Loucy (cell line): ENCODE results near the gene BTN1A1.

ENCODE experiments used
- H2AFZ ChIP-seq: fragments of 200-600 bp; sonication (generic); 2 replicates; pipeline ENCODE4 v1.6.0; 2016; ENCODE audit warnings: antibody characterized with exemption, mild to moderate bottlenecking, low read length, moderate library complexity
- H3F3A ChIP-seq: fragments of 200-600 bp; 2 replicates; pipeline ENCODE4 v1.6.0; 2016; ENCODE audit warnings: antibody characterized with exemption, low read depth, mild to moderate bottlenecking
- H3K27me3 ChIP-seq: fragments of 200-600 bp; sonication (generic); 2 replicates; pipeline ENCODE4 v1.6.1; 2014; ENCODE audit warnings: low read length, mild to moderate bottlenecking; ENCODE audit not compliant: insufficient read depth, poor library complexity, severe bottlenecking
- H3K36me3 ChIP-seq: fragments of 200-600 bp; sonication (generic); 2 replicates; pipeline ENCODE4 v1.6.1; 2016; ENCODE audit warnings: low read length; ENCODE audit not compliant: insufficient read depth
- H3K4me1 ChIP-seq: fragments of 200-600 bp; sonication (generic); 2 replicates; pipeline ENCODE4 v1.5.1; 2014; ENCODE audit warnings: low read length, mild to moderate bottlenecking; ENCODE audit not compliant: insufficient read depth, poor library complexity, severe bottlenecking
- H3K4me2 ChIP-seq: fragments of 200-600 bp; sonication (generic); 2 replicates; pipeline ENCODE4 v1.6.0; 2014; ENCODE audit warnings: antibody characterized with exemption, low read length, low read depth, mild to moderate bottlenecking; ENCODE audit not compliant: poor library complexity, severe bottlenecking
- H3K4me3 ChIP-seq: fragments of 200-600 bp; sonication (generic); 2 replicates; pipeline ENCODE4 v1.5.1; 2014; ENCODE audit warnings: low read length, mild to moderate bottlenecking, mixed read lengths; ENCODE audit not compliant: poor library complexity, severe bottlenecking
- H3K79me2 ChIP-seq: fragments of 200-600 bp; sonication (generic); 2 replicates; pipeline ENCODE4 v1.6.1; 2014; ENCODE audit warnings: low read length; ENCODE audit not compliant: insufficient read depth
- H3K9ac ChIP-seq: fragments of 200-600 bp; sonication (generic); 2 replicates; pipeline ENCODE4 v1.6.0; 2014; ENCODE audit warnings: mild to moderate bottlenecking, low read depth, low read length, moderate library complexity; ENCODE audit not compliant: poor library complexity, severe bottlenecking
- H3K9me2 ChIP-seq: fragments of 200-600 bp; sonication (generic); replicated peaks from 2 replicates; pipeline ENCODE4 v1.6.1; 2016; ENCODE audit warnings: low read depth, low read length, mixed read lengths
- H3K9me3 ChIP-seq: fragments of 200-600 bp; sonication (generic); 2 replicates; pipeline ENCODE4 v1.6.1; 2014; ENCODE audit warnings: mild to moderate bottlenecking, antibody characterized with exemption, low read length, low read depth; ENCODE audit not compliant: insufficient read depth
- H4K20me1 ChIP-seq: fragments of 200-600 bp; sonication (generic); 2 replicates; pipeline ENCODE4 v1.6.0; 2014; ENCODE audit warnings: antibody characterized with exemption, low read length, mild to moderate bottlenecking; ENCODE audit not compliant: insufficient read depth, poor library complexity, severe bottlenecking
- EZH2phosphoT487 ChIP-seq: fragments of 200-600 bp; IDR thresholded peaks from 2 replicates; pipeline ENCODE4 v1.6.1; 2018; ENCODE audit warnings: antibody characterized with exemption, mild to moderate bottlenecking, moderate library complexity, borderline replicate concordance
- TF ChIP-seq, protein P1 (sequence below): fragments of 200-600 bp; sonication (generic); conservative IDR thresholded peaks from 2 replicates; pipeline ENCODE4 v1.5.1; 2014; ENCODE audit warnings: mild to moderate bottlenecking, antibody characterized with exemption, low read length

The BTN1A1 gene

GRCh38 chr6:26552640-26553188 lies 52.6 kb downstream of the BTN1A1 start:
- peak overlapping the region; percentile 83 for H3K4me3 ChIP-seq
- H4K20me1 ChIP-seq = no peaks in the 10 kb centered on the region
- TF ChIP-seq EZH2phosphoT487 = no peak
- TF ChIP-seq, protein P1, sequence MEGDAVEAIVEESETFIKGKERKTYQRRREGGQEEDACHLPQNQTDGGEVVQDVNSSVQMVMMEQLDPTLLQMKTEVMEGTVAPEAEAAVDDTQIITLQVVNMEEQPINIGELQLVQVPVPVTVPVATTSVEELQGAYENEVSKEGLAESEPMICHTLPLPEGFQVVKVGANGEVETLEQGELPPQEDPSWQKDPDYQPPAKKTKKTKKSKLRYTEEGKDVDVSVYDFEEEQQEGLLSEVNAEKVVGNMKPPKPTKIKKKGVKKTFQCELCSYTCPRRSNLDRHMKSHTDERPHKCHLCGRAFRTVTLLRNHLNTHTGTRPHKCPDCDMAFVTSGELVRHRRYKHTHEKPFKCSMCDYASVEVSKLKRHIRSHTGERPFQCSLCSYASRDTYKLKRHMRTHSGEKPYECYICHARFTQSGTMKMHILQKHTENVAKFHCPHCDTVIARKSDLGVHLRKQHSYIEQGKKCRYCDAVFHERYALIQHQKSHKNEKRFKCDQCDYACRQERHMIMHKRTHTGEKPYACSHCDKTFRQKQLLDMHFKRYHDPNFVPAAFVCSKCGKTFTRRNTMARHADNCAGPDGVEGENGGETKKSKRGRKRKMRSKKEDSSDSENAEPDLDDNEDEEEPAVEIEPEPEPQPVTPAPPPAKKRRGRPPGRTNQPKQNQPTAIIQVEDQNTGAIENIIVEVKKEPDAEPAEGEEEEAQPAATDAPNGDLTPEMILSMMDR = no peak
- peak overlapping the region; percentile 98 for H2AFZ ChIP-seq
- peak overlapping the region; percentile 96 for H3K4me2 ChIP-seq
- H3K4me1 ChIP-seq = peaks cover 12% of the 10 kb centered on the region
- no peaks in the 10 kb centered on the region for H3K36me3 ChIP-seq
- H3K9ac ChIP-seq = peak overlapping the region; percentile 88
- H3K79me2 ChIP-seq = no peaks in the 10 kb centered on the region
- H3K9me2 ChIP-seq = no peaks in the 10 kb centered on the region
- no peaks in the 10 kb centered on the region for H3K9me3 ChIP-seq
- peaks cover 7% of the 10 kb centered on the region for H3F3A ChIP-seq
- H3K27me3 ChIP-seq = no peaks in the 10 kb centered on the region

DNA sequence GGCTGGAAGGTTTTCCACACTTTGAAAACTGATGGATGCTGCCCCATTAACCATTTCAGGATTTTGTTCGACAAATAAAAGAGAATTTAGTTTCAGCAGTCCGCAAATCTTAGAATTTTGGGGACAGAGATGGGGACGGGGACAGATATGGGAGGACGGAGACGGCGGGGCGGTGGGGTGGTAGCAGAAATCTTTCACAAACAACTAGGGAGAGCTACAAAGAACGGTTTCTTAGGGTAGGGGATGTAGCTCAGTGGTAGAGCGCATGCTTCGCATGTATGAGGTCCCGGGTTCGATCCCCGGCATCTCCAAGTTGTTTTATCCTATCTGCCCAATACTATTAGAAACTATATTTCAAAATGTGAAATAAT lies 53.1 kb downstream of the BTN1A1 start:
- Histone ChIP-seq H3K79me2 (no peaks in the 10 kb centered on the region), H3K9me3 (no peaks in the 10 kb centered on the region), H3K4me1 (peaks cover 12% of the 10 kb centered on the region), H4K20me1 (no peaks in the 10 kb centered on the region), H3F3A (peaks cover 7% of the 10 kb centered on the region), H2AFZ (peak overlapping the region; percentile 98), H3K9ac (peak overlapping the region; percentile 88), H3K9me2 (no peaks in the 10 kb centered on the region), H3K4me3 (peak overlapping the region; percentile 83), H3K4me2 (peak overlapping the region; percentile 96), H3K36me3 (no peaks in the 10 kb centered on the region), H3K27me3 (no peaks in the 10 kb centered on the region)
- no peak for TF ChIP-seq EZH2phosphoT487
- TF ChIP-seq, protein P1 = no peak

GRCh38 chr6:26553635-26554446 lies 53.7 kb downstream of the BTN1A1 start:
- Histone ChIP-seq H3F3A (peaks cover 7% of the 10 kb centered on the region), H3K4me3 (peak overlapping the region; percentile 83), H3K79me2 (no peaks in the 10 kb centered on the region), H2AFZ (peak overlapping the region; percentile 91), H3K4me2 (peak overlapping the region; percentile 96), H3K9ac (peak overlapping the region; percentile 88), H3K9me2 (no peaks in the 10 kb centered on the region), H3K36me3 (no peaks in the 10 kb centered on the region), H3K4me1 (peaks cover 12% of the 10 kb centered on the region), H4K20me1 (no peaks in the 10 kb centered on the region), H3K27me3 (no peaks in the 10 kb centered on the region), H3K9me3 (no peaks in the 10 kb centered on the region)
- TF ChIP-seq EZH2phosphoT487 = no peak
- TF ChIP-seq, protein P1 = no peak
